Activated CD4-positive, CD25-positive, alpha-beta regulatory T cell treated with anti-CD3 and anti-CD28 coated beads, Interleukin-2, amount 50 U/mL, for 24 hours (primary cell): ENCODE measurements around the gene OR4S1.
"Not testable (repeated sequence)": the region's sequence is repeated elsewhere in the genome, so short reads cannot be mapped to it uniquely, and the experiment has no call there.

Experiments used
- ATAC-seq, 2 donors: fragments of 150-1000 bp; cut with Tn5 transposase; one replicate each; pipeline ENCODE4 v1.10.0; 2021; ENCODE audit warnings: mild to moderate bottlenecking in 1 of 2, moderate library complexity in 1 of 2

The OR4S1 gene, protein sequence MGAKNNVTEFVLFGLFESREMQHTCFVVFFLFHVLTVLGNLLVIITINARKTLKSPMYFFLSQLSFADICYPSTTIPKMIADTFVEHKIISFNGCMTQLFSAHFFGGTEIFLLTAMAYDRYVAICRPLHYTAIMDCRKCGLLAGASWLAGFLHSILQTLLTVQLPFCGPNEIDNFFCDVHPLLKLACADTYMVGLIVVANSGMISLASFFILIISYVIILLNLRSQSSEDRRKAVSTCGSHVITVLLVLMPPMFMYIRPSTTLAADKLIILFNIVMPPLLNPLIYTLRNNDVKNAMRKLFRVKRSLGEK

DNA sequence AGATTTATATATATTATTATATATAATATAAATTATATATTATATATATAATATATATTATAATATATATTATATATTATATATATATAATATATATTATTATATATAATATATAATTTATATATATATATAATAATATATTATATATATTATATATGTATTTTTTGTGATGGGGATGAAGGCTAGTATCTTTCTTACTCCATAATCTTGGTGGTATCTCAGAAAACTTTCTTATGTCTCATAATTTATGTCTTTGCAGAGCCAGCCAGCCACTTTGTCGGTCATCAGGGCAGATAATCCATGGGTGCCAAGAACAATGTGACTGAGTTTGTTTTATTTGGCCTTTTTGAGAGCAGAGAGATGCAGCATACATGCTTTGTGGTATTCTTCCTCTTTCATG lies at the start of gene OR4S1:
Gene OR4S1 (plus strand): TSS at position 301 of the 400 bp plus-strand sequence. CDS start 0 bp downstream, at position 301.
- no peak for ATAC-seq

DNA sequence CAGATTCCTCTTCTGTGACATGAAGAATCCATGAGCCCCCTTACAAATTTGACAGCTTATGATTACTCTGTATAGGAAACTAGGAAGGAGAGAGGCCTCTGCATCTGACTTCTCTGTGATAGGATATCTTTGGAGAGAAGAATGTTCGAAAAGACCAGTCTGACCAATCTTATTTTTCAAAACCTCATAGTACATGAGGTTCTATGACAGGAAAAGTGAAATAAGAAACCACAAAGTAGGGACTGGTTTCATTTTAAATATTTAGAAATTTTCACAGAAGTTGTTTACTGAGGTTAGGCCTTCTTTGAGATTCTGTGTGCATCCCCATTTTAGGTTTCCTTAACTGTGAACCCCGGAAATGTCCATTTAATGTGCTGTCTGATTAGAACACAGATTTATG lies 44.4 kb upstream of the OR4S1 start:
- ATAC-seq = no peak

DNA sequence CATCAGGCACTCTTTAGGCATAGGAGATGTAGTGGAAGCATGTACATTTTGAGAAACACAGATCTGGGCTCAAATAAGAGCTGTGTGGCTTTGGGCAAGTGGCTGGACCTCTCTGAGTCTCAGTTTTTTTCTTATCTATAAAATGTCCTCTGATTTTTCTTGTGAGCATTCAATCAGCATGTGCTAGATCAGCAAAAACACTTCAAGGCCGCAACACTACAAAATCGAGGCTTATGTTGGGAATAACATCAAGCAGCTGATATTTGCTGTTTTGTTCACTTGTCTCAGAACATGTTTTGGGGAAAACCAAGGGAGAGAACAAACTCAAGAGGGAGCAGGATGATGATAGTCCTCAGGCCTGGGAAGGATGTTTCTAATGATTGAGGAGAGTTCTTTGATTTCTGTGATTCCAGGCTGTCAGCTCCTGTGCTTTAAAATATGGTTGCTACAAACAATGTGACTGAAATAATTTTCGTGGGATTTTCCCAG lies 42.6 kb upstream of the OR4S1 start, which contains the start of gene OR4X1:
Gene OR4X1 (plus strand): TSS at position 439 of the 489 bp plus-strand sequence. CDS start 0 bp downstream, at position 439.
- no peak for ATAC-seq

DNA sequence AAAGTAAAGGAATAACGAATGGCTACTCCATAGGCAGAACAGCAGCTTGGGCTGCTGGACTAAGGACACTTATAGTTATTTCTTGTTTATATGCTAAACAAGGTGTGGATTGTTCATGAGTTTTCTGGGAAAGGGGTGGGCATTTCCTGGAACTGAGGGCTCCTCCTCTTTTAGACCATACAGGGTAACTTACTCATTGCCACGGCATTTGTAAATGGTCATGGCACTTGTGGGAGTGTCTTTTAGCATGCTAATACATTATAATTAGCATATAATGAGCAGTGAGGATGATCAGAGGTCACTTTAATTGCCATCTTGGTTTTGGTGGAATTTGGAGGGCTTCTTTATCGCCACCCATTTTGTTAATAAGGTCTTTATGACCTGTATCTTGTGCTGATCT lies 35.4 kb upstream of the OR4S1 start:
- ATAC-seq = no peak

DNA sequence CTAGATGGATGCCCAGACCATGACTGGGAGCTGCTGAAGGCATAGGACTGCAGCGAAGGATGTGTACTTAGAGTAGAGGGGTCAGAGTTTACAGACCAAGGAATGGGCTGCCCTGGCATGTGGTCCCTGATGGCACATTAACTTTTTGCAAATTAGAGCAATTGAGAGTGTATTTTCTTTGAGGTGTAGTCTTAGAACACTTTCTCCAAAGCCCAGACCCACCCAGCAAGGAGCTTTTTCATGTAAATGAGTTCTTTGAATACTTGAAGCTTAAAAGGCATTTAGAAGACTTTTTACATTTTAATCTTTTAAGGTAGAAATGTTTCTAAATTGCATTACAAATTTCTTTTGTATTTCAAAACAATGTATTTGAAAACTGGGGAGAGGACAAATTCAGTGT lies 33.4 kb upstream of the OR4S1 start:
- no peak for ATAC-seq

DNA sequence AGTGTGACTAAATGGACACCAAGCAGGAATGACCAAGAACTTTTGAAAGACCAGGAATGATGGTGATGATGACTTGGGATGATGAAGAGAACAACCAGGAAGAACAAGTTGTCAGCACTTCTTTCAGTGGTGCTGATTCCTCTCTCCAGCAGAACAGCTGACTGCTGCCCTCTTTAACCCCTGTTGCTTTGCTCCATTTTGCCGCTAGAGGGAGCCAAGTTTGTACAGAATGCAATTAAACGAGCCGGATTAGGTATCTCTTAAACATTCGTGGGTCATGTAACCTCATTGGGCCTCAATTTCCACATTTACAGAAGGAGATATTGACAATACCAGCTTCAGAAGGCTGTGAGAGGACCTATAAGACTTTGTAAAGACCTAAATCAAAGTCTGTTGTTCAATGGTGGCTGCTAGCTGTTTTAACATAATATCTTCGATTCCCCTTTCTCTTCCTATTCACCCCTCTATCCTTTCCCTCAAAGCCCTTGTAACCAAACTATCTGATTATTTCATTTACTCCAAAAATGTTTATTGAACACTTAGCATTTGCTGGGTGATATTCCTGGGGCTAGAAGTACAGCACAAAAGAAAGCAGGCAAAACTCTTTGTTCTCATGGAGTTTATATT lies 1.9 kb downstream of the OR4S1 start:
- peak; percentile 41 to 49 for ATAC-seq

DNA sequence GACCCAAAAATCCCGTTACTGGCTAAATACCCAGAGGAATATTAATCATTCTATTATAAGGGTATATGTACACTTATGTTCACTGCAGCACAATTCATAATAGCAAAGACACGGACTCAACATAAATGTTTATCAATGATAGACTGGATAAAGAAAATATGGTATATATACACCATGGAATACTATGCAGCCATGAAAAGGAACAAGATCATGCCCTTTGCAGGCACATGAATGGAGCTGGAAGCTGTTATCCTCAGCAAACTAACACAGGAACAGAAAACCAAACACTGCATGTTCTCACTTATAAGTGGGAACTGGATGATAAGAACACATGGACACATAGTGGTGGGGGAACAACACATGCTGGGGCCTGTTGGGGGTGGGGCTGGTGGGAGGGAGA lies 7.6 kb downstream of the OR4S1 start:
- ATAC-seq = not testable (repeated sequence)

DNA sequence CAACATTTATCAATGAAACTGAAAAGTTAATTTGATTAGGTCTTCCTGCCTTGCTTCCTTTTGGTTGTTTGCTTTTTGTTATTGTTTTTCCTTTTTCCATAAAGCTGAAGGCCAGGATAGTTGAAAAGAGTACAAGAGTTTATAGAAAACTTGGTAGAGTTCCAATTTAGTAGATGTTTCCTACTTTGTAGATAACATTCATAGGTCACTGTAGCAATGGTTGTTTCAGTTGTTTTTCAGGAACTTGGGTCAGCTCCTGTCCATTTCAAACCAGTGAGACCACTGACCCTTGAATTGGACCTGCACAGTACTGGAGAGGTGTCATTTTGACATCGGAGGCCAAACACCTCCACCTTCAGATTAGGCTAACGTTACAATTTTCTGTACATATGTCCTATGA lies 13.8 kb downstream of the OR4S1 start:
- ATAC-seq = not testable (repeated sequence)

DNA sequence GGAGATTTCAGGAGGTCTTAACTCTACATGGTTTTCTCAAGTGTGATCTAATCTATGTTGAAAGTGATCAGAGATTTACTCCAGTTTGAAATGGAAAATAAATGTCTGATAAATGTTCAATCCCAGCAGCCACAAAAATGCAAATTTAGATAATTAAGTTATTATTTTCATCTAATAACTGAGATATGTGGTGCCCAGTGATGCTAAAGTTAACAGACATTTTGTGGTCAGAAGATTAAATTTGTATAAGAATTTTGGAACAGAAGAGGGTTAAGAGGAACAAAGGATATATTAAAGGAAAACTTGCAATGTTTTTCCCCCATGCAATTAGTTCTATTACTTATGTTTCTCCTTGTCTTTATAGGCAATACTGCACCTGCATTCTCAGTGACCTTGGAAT lies 18.6 kb downstream of the OR4S1 start, which contains the start of gene OR4C3:
Gene OR4C3 (plus strand): TSS at position 301 of the 400 bp plus-strand sequence. CDS start 102 bp downstream, outside the sequence.
- ATAC-seq = not testable (repeated sequence)

DNA sequence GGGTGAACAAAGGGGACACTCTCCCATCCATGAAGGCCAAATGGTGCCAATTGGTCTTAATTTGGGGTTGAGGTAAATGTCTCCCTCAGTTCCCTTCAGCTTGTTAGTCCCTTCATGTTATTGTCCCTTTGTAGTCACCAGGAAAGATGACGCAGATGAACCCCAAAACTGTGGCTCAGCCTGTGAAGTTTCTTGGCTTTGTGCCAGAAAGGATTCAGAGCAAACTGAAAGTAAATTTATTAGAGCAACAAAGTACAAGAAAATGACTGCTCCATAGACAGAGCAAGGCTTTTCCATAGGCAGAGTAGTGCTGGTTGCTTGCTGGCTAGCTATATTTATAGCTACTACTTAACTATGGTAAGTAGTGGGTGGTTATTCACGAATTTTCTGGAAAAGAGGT lies 35.4 kb downstream of the OR4S1 start:
- ATAC-seq = no peak

DNA sequence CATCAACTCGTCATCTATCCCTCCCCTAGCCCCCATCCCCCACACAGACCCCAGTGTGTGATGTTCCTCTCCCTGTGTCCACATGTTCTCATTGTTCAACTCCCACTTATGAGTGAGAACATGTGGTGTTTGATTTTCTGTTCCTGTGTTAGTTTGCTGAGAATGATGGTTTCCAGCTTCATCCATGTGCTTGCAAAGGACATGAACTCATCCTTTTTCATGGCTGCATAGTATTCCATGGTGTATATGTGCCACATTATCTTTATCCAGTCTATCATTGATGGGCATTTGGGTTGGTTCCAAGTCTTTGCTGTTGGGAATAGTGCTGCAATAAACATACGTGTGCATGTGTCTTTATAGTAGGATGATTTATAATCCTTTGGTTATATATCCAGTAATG lies 36.5 kb downstream of the OR4S1 start:
- ATAC-seq = not testable (repeated sequence)

DNA sequence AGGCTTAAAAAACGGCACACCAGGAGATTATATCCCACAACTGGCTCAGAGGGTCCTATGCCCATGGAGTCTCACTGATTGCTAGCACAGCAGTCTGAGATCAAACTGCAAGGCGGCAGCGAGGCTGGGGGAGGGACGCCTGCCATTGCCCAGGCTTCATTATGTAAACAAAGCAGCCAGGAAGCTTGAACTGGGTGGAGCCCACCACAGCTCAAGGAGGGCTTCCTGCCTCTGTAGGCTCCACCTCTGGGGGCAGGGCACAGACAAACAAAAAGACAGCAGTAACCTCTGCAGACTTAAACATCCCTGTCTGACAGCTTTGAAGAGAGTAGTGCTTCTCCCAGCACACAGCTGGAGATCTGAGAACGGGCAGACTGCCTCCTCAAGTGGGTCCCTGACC lies 40.3 kb downstream of the OR4S1 start:
- not testable (repeated sequence) for ATAC-seq

DNA sequence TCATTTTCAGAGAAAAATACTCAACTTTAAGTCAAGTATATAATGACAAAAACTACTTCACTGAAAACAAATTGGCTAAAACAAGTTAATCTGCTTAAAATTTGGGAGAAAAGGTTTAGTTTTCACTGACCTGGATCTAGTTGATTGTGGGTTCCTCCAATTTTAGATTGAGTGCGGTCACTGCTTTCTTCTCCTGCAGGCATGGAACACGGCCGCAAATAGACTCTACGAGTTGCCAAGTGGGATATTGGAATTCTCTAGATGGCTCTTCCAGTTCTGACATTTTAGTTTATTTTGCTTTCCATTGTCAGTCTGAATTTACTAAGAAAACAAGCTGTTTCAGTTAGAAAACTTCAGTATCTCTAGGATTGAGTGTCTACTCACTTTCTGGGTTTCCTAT lies 48.0 kb downstream of the OR4S1 start:
- no peak for ATAC-seq

DNA sequence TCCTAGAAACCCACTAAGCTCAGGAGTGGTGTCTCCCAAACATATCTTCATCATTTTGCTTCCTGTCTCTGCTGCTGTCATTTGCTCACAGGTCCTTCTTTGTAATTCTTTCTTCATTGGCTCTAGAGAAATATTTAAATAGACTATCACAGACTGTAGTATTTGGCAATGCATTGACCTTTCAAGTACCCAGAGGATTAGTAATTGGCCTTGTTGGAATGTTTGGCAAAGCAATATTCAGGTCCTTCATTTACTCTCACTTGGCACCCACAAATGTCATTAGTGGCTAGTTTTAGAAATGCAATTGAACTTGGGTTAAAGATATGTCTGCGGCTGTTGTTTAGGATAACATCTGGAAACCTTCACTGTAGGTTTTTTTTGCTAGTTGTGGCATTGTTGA lies 48.7 kb downstream of the OR4S1 start:
- ATAC-seq = no peak
